ENCODE measurements around the gene MEF2C. TPM values are rescaled to one million over a fixed set of nuclear protein-coding genes. Genes with fewer than 3 reads are reported as not detected.

Gene MEF2C
- total RNA-seq, 1 donor from 2014 or later: 42.0 TPM

GRCh38 chr5:88677943-88678769, 204.8 kb downstream of the MEF2C start:
- Histone ChIP-seq H3K4me1 (peaks cover 30% of the 10 kb centered on the region), H3K27me3 (ENCODE audit: low read depth) (peaks cover 97% of the 10 kb centered on the region), H3K4me3 (no peak overlapping the region), H3K9me3 (no peaks in the 10 kb centered on the region), H3K27ac (no peak overlapping the region), H3K36me3 (no peaks in the 10 kb centered on the region)
- DNase-seq: no peak
- no peak for ATAC-seq
- intact Hi-C loops (cut with DNase I): loop anchor here (5.0 kb wide), 1 partner anchor 896 kb away; no protein-coding TSS in a partner anchor
- no peak for TF ChIP-seq CTCF (IDR thresholded peaks at IDR 0.05)

GRCh38 chr5:88677376-88677895, 205.5 kb downstream of the MEF2C start:
- ATAC-seq (no peak), DNase-seq (no peak)
- intact Hi-C loops (cut with DNase I): loop anchor here (5.0 kb wide), 1 partner anchor 895 kb away; no protein-coding TSS in a partner anchor
- Histone ChIP-seq H3K36me3 (no peaks in the 10 kb centered on the region), H3K27me3 (ENCODE audit: low read depth) (peaks cover 97% of the 10 kb centered on the region), H3K4me3 (no peak overlapping the region), H3K4me1 (peaks cover 30% of the 10 kb centered on the region), H3K9me3 (no peaks in the 10 kb centered on the region), H3K27ac (no peak overlapping the region)
- TF ChIP-seq CTCF (IDR thresholded peaks at IDR 0.05): no peak

- intact Hi-C loops (cut with DNase I): loop anchor here (5.0 kb wide), 1 partner anchor 895 kb away; no protein-coding TSS in a partner anchor
- peaks cover 30% of the 10 kb centered on the region for H3K4me1 ChIP-seq
- peaks cover 97% of the 10 kb centered on the region for H3K27me3 ChIP-seq (ENCODE audit: low read depth)
- no peaks in the 10 kb centered on the region for H3K36me3 ChIP-seq
- no peak for TF ChIP-seq CTCF (IDR thresholded peaks at IDR 0.05)
- H3K27ac ChIP-seq: no peak overlapping the region
- H3K9me3 ChIP-seq: no peaks in the 10 kb centered on the region
- ATAC-seq (no peak), DNase-seq (no peak)
- no peak overlapping the region for H3K4me3 ChIP-seq
Measured at GRCh38 chr5:88676637-88677375, 206.2 kb downstream of the MEF2C start.

- H3K27ac ChIP-seq: no peak overlapping the region
- TF ChIP-seq CTCF (IDR thresholded peaks at IDR 0.05): no peak
- no peaks in the 10 kb centered on the region for H3K9me3 ChIP-seq
- DNase-seq: no peak
- no peaks in the 10 kb centered on the region for H3K36me3 ChIP-seq
- ATAC-seq: peak; percentile 34 to 59
- intact Hi-C loops (cut with DNase I): loop anchor here (5.0 kb wide), 1 partner anchor 894 kb away; no protein-coding TSS in a partner anchor
- H3K4me3 ChIP-seq: peak overlapping the region; percentile 49
- H3K4me1 ChIP-seq: peaks cover 30% of the 10 kb centered on the region
- H3K27me3 ChIP-seq (ENCODE audit: low read depth): peaks cover 97% of the 10 kb centered on the region
Measured at GRCh38 chr5:88675708-88676636, 207.0 kb downstream of the MEF2C start.

Measured in lower lobe of right lung (tissue), 2 donors.